NCI-H1092 treated with DMSO at 0.1 percent for 48 hours (cell line): ENCODE results near the gene NT5DC2.
"Not testable (repeated sequence)": the region's sequence is repeated elsewhere in the genome, so short reads cannot be mapped to it uniquely, and the experiment has no call there.

Experiments
- DNase-seq: peaks from one replicate; lab custom pipeline; 2025; lab: John Stamatoyannopoulos, UW

Gene NT5DC2

DNA sequence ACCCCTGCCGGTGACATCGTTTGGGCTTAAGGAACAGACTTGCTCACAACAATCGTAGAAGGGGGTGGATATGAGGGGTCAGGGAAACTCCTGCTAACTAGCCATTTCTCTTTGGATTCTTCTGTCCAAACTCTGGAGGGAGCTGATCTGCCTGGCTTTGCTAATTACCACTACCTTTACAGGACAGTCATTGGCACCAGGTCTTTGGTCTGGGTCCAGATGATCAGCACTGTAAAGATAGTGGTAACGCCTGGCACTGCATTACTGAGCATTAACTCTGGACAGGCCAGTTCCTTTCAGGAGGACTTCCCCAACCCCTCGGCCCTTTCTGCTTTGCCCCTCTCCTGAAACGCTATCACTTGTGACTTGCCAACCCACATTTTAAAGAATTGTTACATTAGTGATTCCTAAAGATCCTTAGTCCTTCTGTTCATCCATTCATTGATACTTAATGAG lies 3.5 kb upstream of the NT5DC2 start:
- DNase-seq = no peak

DNA sequence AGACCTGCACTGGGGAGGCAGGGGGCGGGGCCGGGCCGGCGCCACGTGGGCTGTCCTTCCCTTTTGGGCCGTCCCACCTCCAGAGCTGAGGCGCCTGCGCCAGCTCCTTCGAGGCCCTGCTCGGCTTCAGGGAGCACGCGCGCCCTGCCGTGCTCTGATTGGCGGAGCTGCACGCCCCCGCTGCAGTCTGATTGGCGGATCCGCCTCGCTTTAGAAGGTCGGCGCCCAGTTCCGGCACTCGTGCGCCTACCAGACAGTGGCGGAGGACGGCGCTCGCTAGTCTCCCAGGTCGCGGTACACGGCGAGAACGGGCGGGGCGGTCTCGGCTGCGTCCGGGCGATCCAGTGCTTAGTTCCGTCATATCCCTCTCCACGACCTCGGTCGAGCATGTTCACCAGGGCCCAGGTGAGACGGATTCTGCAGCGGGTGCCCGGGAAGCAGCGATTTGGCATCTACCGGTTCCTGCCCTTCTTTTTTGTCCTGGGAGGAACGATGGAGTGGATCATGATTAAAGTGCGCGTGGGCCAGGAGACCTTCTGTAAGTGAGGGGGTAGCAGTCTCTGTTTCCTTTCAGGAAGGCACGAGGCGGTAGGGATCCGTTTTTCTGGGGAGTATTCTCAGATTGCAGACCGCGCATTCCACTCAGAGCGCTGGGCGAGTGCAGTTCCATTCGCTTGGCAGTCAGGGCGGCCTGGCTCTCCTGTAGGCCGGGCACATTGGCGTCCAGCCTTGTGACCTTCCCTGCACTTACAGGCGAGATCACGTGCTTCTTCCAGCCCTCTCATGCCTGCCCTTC lies 2.9 kb upstream of the NT5DC2 start, which contains the start of gene UQCC5:
UQCC5 (plus strand) TSS at position 237 of the 796 bp plus-strand sequence; CDS start at position 388, 151 bp downstream.
- DNase-seq = peak; percentile 95

DNA sequence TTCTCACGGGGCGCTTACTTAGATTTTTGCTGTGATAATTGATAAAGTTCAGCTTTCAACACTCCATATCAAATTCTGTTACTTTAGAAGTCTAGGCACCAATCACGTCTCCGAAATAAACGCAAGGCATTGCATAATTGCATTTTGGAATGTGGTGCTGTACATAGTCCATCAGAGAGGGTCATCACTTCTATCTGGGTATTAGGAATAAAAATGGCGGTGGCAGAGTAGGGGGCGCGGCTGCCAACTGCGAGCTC lies 2.4 kb upstream of the NT5DC2 start:
- DNase-seq = no peak

DNA sequence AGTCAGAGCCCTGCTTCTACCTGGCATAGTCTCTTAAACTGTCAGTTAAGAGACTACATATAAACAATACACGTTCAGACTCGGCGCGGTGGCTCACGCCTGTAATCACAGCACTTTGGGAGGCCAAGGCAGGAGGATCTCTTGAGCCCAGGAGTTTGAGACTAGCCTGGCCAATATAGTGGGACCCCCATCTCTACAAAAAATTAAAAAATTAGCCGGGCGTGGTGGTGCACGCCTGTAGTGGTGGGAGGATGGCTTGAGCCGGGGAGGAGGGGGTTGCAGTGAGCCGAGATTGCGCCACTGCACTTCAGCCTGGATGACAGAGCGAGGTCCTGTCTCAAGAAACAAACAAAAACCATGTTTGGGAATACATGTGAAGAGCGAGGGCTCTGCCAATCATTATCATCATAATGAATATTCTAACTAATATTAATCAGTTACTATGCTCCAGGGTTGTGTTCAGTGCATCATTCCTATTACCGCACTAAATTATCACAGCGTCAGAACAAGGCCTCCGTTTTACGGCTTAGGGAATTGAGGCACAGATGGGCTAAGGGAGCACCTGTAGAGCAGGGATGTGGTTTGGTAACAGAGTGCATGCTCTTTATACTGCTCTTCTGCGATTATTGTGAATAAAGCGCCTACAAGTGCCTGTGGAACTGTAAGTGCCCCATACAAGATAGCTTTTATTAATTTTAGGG lies 1.9 kb upstream of the NT5DC2 start:
- peak; percentile 7 for DNase-seq

DNA sequence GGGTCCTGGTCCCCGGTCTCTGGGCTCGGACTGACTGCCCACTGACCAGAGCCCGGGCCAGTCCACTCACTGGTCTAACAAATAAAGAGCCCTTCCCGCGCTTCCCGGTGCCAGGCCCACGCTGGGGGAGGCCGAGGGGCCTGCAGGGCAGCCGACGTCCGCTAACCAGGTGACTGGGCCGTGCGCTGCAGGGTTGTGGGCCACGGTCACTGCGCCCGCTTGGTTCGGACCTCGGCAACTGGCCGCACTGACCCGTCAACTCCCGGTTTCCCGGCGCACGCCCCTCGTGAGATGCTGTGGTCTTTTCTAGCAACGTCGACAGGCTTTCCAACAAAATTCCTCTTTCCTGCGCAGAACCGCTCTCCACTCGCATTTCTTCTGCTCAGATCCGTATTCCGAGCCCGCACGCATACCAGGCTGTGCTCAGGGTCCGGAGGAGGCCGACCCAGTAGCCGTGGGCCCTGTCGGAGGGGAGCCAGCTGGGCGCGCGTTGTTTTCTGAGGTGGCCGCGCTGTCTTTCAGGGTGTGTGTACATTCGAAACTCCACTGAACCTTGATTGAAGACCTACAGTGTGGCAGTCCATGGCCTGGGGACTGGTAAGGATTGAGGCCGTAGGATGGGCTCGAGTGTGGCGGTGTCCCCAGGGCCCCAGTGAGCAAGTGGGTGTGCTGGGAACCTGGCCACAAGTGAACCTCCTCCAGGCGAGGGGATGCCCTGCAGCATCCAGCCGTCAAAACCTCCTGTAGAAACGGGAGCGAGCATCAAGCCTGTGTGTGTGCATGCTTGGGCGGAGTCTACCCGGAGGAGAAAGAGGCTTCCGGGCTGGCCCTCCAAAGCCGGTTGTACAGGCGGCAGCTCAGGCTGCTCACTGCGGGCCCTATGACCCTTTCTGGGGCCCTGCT lies 875 bp upstream of the NT5DC2 start:
- peak; percentile 54 for DNase-seq

DNA sequence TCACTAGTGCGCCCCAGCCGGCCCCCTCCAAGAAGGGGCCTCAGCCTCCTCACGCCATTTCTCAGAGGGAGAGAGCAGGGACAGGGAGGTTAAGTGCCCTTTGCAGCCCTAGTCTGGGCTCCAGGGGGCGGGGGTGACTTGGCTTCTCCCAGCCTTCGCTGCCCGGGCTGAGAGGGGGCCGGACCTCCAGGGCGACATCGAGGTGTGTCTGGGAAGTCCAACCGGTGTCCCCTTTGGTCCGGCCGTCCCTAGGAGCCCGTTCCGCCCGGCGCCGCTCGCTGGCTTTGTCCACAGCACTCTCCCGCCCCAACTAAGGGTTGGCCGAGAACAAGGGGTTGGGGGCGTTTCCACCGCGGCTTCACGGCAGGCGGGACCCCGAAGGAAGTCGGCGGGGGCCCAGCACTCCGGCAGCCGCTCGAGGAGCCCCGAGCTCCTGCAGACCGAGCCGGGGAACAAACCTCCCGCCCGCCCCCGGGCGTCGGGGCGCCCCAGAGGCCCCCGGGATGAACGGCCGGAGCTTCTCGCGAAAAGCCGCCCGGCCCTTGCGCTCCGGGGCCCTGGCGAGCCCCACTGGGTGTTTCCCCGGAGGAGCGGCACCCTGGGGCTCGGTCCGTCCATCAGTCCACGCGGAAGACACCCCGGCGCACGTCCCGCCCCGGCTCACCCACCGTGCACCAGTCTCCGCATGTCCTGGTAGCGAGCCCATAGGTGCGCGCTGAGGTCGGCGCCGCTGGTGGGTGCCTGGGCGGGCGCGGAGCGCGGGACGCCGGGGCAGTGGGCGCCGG lies 627 bp downstream of the NT5DC2 start:
- DNase-seq = no peak

DNA sequence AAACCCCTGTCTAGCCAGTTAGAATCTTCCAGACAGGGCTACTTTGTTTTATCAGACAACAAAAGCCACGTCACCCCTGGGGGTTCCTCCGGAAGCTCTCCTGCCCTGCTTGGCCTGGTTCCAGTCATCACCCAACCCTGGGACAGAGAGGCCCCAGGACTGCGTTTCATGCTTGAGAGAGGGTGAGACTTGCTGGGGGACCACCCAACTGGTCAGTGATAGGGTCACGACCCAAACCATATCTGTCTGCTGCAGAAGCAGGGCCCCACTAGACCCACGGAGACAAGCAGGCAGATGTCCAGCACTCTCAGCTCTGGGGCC lies 1.2 kb downstream of the NT5DC2 start:
- no peak for DNase-seq

DNA sequence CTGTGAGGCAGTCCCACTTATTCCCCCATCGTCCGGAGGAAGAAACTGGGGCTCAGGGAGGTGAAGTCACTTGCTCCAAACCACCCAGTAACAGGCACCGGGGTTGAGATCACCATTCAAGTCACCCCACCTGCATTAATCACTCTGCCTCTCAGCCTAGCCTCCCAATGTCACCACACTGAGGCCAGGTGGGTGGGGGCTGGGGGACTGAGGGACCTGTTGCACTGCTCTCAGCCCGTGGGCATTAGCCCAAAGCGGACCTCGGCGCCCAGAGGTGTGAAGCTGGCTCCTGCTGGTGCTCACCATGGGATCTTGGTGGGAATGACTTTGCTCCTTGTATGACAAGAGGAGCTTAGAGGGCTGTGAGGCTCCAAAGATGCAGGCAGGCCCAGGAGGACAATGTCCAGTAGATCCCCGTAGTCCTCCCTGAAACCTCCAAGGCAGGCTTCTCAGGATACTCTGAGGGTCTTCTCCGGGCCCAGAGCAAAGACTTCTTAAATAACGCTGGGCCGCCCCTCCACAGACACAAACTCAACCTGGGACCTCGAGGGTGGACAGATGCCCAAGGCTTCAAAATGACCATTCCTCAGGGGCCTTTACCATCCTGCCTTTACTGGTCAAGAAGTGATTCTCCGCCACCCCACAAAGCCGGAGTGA lies 1.7 kb downstream of the NT5DC2 start:
- no peak for DNase-seq

DNA sequence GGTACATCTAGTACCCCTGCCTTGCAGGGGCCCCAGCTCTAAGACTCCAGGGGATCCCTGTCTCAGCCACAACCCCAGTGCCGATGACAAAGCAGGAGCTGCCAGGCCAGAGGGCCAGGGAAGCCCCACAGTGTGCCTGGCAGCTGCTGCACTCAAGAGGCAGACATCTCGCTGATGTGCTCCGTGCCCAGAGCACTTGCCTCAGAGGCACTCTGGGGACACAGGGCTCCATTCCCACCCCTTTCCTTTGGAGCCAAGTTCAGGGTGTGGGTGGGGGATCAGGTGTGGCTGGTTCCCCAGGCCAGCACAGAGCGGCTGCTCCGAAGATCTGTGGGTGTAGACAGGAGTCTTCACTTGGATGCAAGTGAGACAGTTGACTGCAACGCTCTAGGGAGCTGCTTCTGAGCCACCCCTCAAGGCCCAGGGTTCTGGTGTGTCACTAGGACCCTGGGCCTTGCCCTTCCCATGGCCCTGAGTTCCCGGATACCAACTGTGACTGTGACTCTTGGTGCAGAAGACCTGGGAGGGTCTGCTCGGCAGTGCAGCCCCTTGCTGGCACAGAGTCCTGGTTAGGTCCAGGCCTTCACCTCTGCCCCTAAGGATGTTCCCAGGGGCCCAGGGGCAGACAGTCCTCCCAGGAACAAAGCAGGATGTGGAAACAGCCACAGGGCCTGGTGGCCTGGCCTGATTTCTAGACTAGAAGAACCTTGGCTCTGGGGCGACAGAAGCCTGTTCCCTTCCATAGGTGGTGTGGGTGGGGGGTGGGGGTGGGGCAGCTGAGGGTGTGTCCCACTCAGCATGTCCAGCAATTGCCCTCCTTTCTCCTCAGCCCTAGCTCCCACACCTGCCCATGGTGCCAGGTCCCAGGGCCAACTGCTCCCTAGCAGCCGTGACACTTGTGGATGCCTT lies 2.5 kb downstream of the NT5DC2 start:
- DNase-seq = no peak

DNA sequence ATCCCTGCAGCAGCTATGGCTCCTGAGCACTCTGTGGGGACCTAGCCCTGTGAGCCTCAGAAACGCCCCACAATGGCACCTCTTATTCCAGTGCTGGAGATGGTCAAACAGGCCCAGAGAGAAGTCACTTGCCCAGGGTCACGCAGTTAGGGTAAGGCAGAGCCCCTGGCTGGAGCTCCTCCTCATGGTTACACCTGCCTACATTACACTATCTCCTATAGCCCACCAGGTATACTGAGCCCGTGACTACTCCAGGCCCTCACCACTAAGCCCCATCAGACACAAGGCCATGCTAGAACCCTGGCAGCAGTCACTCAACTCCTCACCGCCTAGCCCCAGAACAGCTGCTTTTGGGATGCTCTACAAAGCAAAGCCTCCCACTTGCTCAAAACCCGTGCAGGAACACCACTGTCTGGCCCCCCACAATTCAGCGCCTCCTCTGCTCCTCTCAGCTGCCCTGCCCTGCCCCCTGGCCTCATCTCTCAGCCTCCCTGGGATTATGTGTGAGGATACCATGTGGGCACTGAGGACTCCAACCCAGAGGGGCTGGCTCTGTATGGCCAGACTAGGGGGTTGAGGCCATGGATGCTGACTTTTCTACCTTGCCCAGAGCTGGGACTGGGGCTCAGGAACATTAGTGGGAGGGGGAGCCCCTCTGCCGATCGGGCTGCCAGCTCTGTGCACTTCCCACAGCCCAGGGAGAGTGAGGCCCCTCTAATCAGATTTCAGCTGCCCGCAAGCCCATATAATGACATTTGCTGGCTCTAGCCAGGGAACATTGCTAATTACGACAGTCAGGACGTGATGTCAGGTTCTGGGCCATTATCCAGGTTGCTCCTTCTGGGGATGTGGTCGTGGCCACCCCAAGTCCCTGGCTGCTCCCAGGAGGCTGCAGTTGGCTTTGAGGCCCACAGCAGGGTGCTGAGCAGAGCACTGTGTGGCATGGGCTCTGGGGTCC lies 4.0 kb downstream of the NT5DC2 start:
- no peak for DNase-seq

DNA sequence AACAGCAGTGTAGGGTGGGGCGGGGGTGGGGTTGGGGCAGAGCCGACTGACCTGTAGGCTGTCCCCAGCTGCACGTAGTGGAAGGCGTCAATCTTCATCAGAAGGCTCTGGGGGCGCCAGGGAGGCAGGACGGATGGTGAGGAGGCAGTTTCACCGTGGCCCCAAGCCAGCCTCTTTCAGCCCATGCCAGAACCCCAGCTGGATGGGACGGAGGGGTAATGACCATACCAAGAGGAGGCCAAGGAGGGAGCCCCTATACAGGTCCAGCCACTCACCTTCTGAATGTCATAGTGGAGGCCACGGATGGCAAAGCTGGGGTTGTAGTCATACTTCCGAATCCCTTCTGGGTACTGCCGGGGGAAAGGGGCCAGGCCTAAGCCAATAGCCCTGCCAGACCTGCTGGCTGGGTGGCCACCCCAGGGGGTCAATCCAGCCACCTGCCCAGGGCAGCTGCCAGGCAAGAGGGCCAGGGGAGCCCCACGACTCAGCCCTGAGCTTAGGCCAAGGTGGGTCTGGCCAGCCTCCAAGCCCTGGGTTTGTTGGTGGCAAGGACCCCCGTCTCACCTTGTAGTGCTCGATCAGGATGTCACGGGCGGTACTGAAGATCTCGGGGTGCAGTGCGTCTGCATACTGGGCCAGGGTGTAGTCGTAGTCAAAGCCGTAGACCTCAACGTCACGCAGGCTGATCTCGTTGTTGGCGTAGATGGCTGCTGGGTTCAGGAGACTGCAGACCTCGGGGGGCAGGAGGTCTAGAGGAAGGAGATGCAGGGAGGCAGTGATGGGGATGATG lies 4.9 kb downstream of the NT5DC2 start:
- no peak for DNase-seq

DNA sequence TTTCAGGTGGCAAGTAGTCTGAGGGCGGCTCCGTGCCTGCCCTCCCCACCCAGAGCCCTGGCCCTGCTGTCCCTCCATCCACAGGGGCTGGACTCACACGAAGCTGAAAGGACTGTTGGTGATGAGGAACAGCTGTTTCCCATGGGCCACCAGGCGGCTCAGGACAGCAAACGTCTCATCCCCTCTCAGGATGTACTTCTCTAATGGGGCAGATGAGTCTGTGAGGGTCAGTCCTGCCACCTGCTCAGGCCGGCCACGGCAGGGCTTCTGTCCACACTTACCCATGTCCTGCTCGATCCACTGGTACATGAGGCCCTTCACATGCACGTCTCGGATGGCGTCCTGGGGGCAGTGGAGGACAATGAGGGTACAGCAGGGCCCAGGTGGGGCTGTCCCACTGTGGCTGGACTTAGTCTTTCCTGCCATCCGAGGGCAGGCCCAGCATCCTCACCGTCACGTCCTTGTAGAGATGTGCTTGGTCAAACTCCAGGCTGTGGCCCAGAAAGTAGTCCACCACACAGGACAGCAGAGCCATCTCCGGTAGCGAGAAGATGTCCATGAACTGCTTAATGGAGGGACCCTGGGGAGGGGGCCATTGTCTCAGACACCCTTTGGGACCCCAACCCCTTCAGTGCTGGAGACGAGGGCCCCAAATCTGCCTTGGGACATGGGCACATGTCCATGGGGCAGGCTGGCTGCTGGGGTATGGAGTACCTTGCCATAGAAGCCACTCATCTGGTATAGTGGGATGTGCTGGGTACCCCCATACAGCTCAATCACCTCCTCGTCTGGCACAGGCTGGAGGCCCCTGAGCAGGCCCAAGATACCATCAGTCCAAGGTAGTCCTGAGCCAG lies 5.7 kb downstream of the NT5DC2 start:
- DNase-seq = no peak

DNA sequence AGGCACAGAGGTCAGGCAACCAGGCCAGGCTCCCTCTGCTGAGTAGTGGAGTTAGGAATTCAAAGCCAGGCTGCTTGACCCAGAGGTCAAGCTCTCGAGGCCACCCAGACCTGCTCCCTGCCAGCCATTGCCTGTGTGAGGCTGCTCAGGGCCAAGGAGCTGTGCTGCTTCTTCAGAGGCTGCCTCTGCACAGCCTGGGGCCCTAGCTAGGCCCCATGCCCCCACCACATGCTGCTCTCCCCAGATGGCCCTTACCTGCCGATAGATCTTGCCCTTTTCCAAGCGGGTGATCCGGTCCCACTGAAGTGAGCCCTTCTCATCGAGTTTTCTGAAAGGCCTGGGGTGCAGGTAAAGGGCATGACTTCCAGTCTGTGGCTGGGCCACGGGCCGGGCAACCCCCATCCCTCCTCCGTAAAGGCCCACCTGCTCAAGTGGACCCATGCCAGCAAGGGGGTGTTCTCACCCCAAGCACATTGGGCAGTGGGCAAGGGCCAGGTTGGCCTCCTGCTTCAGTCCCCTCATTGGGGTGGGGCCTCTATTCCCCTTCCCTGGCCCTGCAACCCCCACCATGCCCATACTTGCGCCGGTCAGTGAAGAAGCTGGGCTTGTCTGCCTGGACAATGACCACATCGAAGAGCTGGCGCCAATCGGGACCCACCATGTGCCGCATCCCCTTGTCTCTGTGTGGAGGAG lies 6.5 kb downstream of the NT5DC2 start:
- no peak for DNase-seq

DNA sequence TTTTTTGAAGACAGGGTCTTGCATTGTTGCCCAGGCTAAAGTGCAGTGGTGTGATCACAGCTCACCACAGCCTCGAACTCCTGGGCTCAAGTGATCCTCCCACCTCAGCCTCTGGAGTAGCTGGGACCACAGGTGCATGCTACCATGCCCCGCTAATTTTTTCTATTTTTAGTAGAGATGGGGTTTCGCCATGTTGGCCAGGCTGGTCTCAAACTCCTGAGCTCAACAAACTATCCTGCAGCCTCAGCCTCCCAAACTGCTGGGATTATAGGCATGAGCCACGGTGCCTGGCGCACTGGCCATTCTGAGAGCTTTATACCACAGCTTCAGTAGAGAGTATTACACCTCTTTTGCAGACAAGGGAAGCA lies 7.0 kb downstream of the NT5DC2 start:
- DNase-seq = not testable (repeated sequence)

DNA sequence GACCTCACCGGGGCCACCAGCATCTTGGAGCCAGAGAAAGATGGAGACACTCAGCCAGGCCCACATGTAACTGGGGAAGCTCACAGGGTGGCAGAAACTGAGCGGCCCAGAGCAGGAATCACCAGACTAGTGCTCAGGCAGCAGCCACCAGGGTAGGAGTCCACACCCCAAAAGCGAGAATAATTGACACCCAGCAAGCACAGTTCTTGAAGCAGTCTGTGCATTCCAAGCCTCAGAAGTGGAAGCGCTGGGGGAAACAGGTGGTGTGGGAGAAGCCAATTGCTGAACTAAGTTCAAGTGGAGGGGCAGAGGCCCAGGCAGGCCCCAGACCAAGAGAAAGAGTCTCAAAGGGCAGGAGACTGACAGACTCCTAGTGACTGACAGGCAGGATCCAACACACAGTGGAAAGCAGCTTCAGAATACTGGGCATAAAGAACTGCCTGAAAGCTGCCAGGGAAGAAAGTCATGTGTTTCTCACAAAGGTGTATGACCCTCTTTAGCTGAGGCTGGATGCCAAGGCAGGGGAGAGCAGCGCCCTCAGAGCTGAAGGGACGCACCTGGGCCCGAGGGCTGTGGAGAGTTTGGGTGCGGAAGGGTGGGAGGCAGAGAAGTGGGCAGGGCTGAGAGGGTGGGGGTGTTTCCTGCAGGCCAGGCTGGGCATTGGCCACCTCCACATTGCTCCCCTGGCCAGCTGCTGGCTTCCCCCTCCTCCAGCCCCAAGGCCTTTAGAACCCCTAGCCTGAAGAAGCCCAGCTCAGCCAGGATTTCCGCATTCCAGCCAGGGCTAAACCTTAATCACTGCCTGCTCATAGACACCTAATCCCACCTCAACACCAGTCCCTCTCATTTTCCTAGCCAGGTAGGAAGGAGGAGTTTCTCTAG lies 7.7 kb downstream of the NT5DC2 start:
- DNase-seq = no peak
